ENCODE results near the gene CHRM3. TPM values are rescaled to one million over a fixed set of nuclear protein-coding genes. Genes with fewer than 3 reads are reported as not detected.
A peak's percentile ranks its signal among the peaks of the same experiment; 100 is the strongest.

The CHRM3 gene
- total RNA-seq = not detected in 2 replicates

- Mint-ChIP-seq H3K27me3 (ENCODE audit: insufficient read depth) (peaks cover 61% of the 10 kb centered on the region), H3K27ac (no peak within 1 kb of the TSS), H3K9me3 (no peaks in the 10 kb centered on the region)
Measured at GRCh38 chr1:239386453-239387303, at the start of gene CHRM3. Gene CHRM3 (plus strand): TSS chr1:239386568. CDS start chr1:239907452, 520,884 bp downstream.

GRCh38 chr1:239337799-239338430 lies 48.5 kb upstream of the CHRM3 start:
- no peak for DNase-seq (ENCODE audit: low spot score)
- no peaks in the 10 kb centered on the region for H3K4me1 Mint-ChIP-seq (ENCODE audit: low read depth)
- intact Hi-C loops (cut with micrococcal nuclease) = no loop called here

More at GRCh38 chr1:239386453-239387303, at the start of gene CHRM3:
- peaks cover 19% of the 10 kb centered on the region for H3K4me1 Mint-ChIP-seq (ENCODE audit: low read depth)
- intact Hi-C loops (cut with micrococcal nuclease) = no loop called here
- no peaks in the 10 kb centered on the region for H3K36me3 Mint-ChIP-seq (ENCODE audit: low read depth)
- H3K4me3 Mint-ChIP-seq = peak within 1 kb of the TSS; percentile 79
- no peak for DNase-seq (ENCODE audit: low spot score)

DNA sequence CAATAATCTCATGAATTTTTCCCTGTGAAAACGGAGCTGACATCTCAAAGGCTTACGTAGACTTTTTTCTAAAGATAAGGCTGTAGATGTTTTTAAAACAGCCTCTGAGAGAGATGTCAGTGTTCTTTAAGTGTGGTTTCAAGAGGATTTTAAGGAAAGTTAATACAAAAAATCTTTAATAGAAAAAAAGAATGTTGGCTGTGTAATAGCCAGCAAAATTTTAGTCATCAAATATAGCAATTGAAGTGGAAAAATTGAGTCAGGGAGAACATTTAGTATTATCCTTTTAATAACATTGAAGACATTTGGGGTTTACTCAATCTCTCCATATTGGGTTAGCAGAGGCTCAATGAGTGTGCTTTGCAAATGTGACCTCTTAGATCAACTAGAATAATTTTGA lies 38.6 kb upstream of the CHRM3 start:
- intact Hi-C loops (cut with micrococcal nuclease) = no loop called here
- Mint-ChIP-seq H3K27me3 (ENCODE audit: insufficient read depth) (no peaks in the 10 kb centered on the region), H3K27ac (no peak overlapping the region), H3K36me3 (ENCODE audit: low read depth) (no peaks in the 10 kb centered on the region), H3K4me1 (ENCODE audit: low read depth) (no peaks in the 10 kb centered on the region), H3K4me3 (no peak overlapping the region), H3K9me3 (no peaks in the 10 kb centered on the region)
- DNase-seq (ENCODE audit: low spot score) = no peak

More at GRCh38 chr1:239337799-239338430, 48.5 kb upstream of the CHRM3 start:
- Mint-ChIP-seq H3K27ac (no peak overlapping the region), H3K9me3 (no peaks in the 10 kb centered on the region), H3K36me3 (ENCODE audit: low read depth) (no peaks in the 10 kb centered on the region), H3K4me3 (no peak overlapping the region), H3K27me3 (ENCODE audit: insufficient read depth) (no peaks in the 10 kb centered on the region)

- Mint-ChIP-seq H3K4me3 (no peak overlapping the region), H3K9me3 (no peaks in the 10 kb centered on the region), H3K27ac (no peak overlapping the region), H3K36me3 (ENCODE audit: low read depth) (no peaks in the 10 kb centered on the region), H3K4me1 (ENCODE audit: low read depth) (no peaks in the 10 kb centered on the region), H3K27me3 (ENCODE audit: insufficient read depth) (no peaks in the 10 kb centered on the region)
- no peak for DNase-seq (ENCODE audit: low spot score)
- intact Hi-C loops (cut with micrococcal nuclease) = no loop called here
Measured at GRCh38 chr1:239348635-239349353, 37.6 kb upstream of the CHRM3 start.

DNA sequence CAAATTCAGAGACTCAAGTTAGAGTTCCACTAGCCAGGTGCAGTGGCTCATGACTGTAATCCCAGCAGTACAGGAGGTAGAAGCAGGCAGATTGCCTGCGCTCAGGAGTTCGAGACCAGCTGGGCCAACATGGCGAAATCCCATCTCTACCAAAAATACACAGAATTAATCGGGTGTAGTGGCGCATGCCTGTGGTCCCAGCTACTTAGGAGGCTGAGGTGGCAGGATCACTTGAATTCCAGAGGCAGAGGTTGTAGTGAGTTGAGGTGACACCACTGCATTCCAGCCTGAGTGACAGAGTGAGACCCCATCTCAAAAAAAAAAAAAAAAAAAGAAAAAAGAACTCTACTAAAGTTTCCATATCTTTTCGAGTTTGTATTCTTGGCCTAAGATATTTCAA lies 36.7 kb upstream of the CHRM3 start:
- intact Hi-C loops (cut with micrococcal nuclease) = no loop called here

GRCh38 chr1:239353536-239353935 lies 32.8 kb upstream of the CHRM3 start:
- no peaks in the 10 kb centered on the region for H3K36me3 Mint-ChIP-seq (ENCODE audit: low read depth)
- intact Hi-C loops (cut with micrococcal nuclease) = no loop called here
- no peaks in the 10 kb centered on the region for H3K9me3 Mint-ChIP-seq
- no peak overlapping the region for H3K4me3 Mint-ChIP-seq
- no peak for DNase-seq (ENCODE audit: low spot score)
- H3K4me1 Mint-ChIP-seq (ENCODE audit: low read depth) = no peaks in the 10 kb centered on the region
- H3K27me3 Mint-ChIP-seq (ENCODE audit: insufficient read depth) = no peaks in the 10 kb centered on the region
- no peak overlapping the region for H3K27ac Mint-ChIP-seq

More for the DNA sequence above, 36.7 kb upstream of the CHRM3 start:
- H3K4me3 Mint-ChIP-seq = no peak overlapping the region
- no peaks in the 10 kb centered on the region for H3K27me3 Mint-ChIP-seq (ENCODE audit: insufficient read depth)
- no peak overlapping the region for H3K27ac Mint-ChIP-seq
- H3K36me3 Mint-ChIP-seq (ENCODE audit: low read depth) = no peaks in the 10 kb centered on the region
- no peaks in the 10 kb centered on the region for H3K9me3 Mint-ChIP-seq
- no peaks in the 10 kb centered on the region for H3K4me1 Mint-ChIP-seq (ENCODE audit: low read depth)
- DNase-seq (ENCODE audit: low spot score) = no peak

DNA sequence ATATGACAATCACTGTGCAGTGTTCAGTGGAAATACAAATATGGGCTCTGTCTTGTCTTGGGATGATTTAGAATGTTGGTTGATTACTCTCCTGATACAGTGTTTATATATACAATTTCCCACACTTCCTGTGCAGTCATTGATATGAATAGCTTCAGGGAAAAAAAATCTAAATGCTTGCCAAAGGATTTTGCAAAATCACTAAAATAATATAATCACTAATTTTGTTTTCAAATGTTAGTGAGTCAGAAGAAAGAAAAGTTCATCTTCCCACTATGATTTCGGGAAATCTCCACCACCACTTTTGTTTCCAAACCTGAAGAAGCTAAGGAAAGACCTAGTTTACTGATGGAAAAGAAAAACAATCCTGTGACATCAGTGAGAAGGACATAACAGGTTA lies 32.1 kb upstream of the CHRM3 start:
- Mint-ChIP-seq H3K27ac (no peak overlapping the region), H3K9me3 (no peaks in the 10 kb centered on the region), H3K4me1 (ENCODE audit: low read depth) (no peaks in the 10 kb centered on the region), H3K4me3 (no peak overlapping the region), H3K27me3 (ENCODE audit: insufficient read depth) (no peaks in the 10 kb centered on the region), H3K36me3 (ENCODE audit: low read depth) (no peaks in the 10 kb centered on the region)
- no peak for DNase-seq (ENCODE audit: low spot score)
- intact Hi-C loops (cut with micrococcal nuclease) = no loop called here

DNA sequence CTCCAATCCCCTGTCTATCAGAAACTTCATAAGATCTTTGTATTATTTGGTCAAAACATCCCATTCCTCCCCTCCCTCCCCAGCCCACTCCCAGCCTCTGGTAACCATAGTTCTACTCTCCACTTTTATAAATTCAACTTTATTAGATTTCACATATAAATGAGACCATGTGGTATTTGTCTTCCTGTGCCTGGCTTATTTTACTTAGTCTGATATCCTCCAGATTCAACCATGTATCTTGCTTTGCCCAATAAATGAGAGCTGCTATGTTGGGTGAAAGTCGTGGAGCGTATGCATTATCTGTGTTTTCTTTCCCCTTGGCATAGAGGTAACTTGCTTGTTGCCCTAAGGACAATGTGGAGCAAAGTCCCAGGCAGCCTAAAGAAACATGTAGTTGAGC lies 28.5 kb upstream of the CHRM3 start:
- no peak overlapping the region for H3K4me3 Mint-ChIP-seq
- H3K4me1 Mint-ChIP-seq (ENCODE audit: low read depth) = no peaks in the 10 kb centered on the region
- intact Hi-C loops (cut with micrococcal nuclease) = no loop called here
- no peaks in the 10 kb centered on the region for H3K36me3 Mint-ChIP-seq (ENCODE audit: low read depth)
- no peak overlapping the region for H3K27ac Mint-ChIP-seq
- no peaks in the 10 kb centered on the region for H3K9me3 Mint-ChIP-seq
- H3K27me3 Mint-ChIP-seq (ENCODE audit: insufficient read depth) = no peaks in the 10 kb centered on the region
- DNase-seq (ENCODE audit: low spot score) = no peak

GRCh38 chr1:239361403-239361802 lies 25.0 kb upstream of the CHRM3 start:
- Mint-ChIP-seq H3K9me3 (no peaks in the 10 kb centered on the region), H3K36me3 (ENCODE audit: low read depth) (no peaks in the 10 kb centered on the region), H3K27me3 (ENCODE audit: insufficient read depth) (peaks cover 2% of the 10 kb centered on the region), H3K27ac (no peak overlapping the region), H3K4me1 (ENCODE audit: low read depth) (no peaks in the 10 kb centered on the region), H3K4me3 (no peak overlapping the region)
- DNase-seq (ENCODE audit: low spot score) = no peak
- intact Hi-C loops (cut with micrococcal nuclease) = no loop called here

GRCh38 chr1:239363930-239364329 lies 22.4 kb upstream of the CHRM3 start:
- DNase-seq (ENCODE audit: low spot score) = no peak
- no peak overlapping the region for H3K4me3 Mint-ChIP-seq
- no peak overlapping the region for H3K27ac Mint-ChIP-seq
- no peaks in the 10 kb centered on the region for H3K36me3 Mint-ChIP-seq (ENCODE audit: low read depth)
- intact Hi-C loops (cut with micrococcal nuclease) = no loop called here
- no peaks in the 10 kb centered on the region for H3K9me3 Mint-ChIP-seq
- no peaks in the 10 kb centered on the region for H3K4me1 Mint-ChIP-seq (ENCODE audit: low read depth)
- H3K27me3 Mint-ChIP-seq (ENCODE audit: insufficient read depth) = peaks cover 2% of the 10 kb centered on the region

- H3K9me3 Mint-ChIP-seq = no peaks in the 10 kb centered on the region
- no peak for DNase-seq (ENCODE audit: low spot score)
- H3K27ac Mint-ChIP-seq = no peak overlapping the region
- H3K4me1 Mint-ChIP-seq (ENCODE audit: low read depth) = no peaks in the 10 kb centered on the region
- no peak overlapping the region for H3K4me3 Mint-ChIP-seq
- H3K36me3 Mint-ChIP-seq (ENCODE audit: low read depth) = no peaks in the 10 kb centered on the region
- intact Hi-C loops (cut with micrococcal nuclease) = no loop called here
- H3K27me3 Mint-ChIP-seq (ENCODE audit: insufficient read depth) = peaks cover 2% of the 10 kb centered on the region
Measured at GRCh38 chr1:239367196-239367810, 19.1 kb upstream of the CHRM3 start.

DNA sequence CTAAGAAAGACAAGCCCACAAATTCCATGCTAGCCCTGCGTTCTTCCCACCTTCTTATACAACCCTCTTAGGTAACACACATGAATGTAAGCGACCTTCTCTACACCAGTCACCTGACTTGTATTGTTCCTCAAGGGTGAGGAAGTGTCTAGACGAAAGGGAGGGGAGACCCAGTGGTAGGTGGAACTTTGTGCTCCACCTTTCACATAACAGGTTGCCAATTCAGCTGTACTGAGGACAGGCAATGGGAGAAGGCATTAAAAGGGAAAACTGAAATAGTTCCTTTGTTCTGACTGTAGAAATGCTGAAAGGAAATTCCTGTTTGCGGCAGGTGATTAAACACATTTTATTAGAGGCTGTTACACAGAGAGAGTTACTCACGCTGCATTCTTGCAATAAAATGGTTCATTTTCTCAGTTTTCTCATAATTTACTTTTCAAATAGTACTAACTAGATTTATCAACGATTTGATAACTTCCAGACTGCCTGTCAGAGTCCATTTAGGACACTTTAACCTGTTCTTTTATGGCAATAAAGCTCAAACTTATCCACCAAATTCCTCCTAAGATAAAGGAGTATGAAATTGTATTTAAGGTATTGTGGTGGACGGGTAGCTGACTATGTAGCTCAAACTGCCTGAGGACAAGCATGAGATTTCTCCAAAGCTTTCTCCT lies 17.8 kb upstream of the CHRM3 start:
- Mint-ChIP-seq H3K27ac (no peak overlapping the region), H3K27me3 (ENCODE audit: insufficient read depth) (peaks cover 2% of the 10 kb centered on the region), H3K4me3 (no peak overlapping the region), H3K4me1 (ENCODE audit: low read depth) (no peaks in the 10 kb centered on the region), H3K9me3 (no peaks in the 10 kb centered on the region), H3K36me3 (ENCODE audit: low read depth) (no peaks in the 10 kb centered on the region)
- intact Hi-C loops (cut with micrococcal nuclease) = no loop called here
- DNase-seq (ENCODE audit: low spot score) = no peak
